Panc1 (cell line): ENCODE results near the gene ZGRF1. TPM values are rescaled to one million over a fixed set of nuclear protein-coding genes. Genes with fewer than 3 reads are reported as not detected.
"Not testable (repeated sequence)": the region's sequence is repeated elsewhere in the genome, so short reads cannot be mapped to it uniquely, and the experiment has no call there.

Experiments used
- ATAC-seq: fragments of 200-7000 bp; cut with Tn5 transposase; 2 replicates; pipeline ENCODE4 v1.9.1; 2020; ENCODE audit warnings: mild to moderate bottlenecking, moderate library complexity
- BruUV-seq: library from RNA; stranded (reverse); fragments of 400-500 nt; replicated peaks from 2 replicates; lab custom pipeline; 2021; lab: Mats Ljungman, UMichigan
- CTCF ChIA-PET: fragments of 300-600 bp; sonication (Branson Sonifier 250); formaldehyde crosslinking; loops from one replicate; lab custom pipeline; 2022; ENCODE audit warnings: antibody characterized with exemption; lab: Charles Lee
- POLR2A ChIA-PET: fragments of 300-600 bp; sonication (Branson Sonifier 250); formaldehyde crosslinking; loops from one replicate; lab custom pipeline; 2022; ENCODE audit warnings: antibody characterized with exemption; lab: Charles Lee
- DNase-seq: peaks from one replicate; pipeline ENCODE4 v3.0.0-alpha.2; 2010; ENCODE audit warnings: low read depth, low spot score
- H3K27ac ChIP-seq: 2 replicates; pipeline ENCODE4 v1.5.1; 2011; ENCODE audit warnings: mild to moderate bottlenecking, low read length, inconsistent platforms
- H3K27me3 ChIP-seq: fragments of 200-500 bp; sonication (Bioruptor generic); 2 replicates; pipeline ENCODE4 v1.6.0; 2014; ENCODE audit warnings: low read length, inconsistent platforms; ENCODE audit not compliant: control insufficient read depth, insufficient read depth
- H3K36me3 ChIP-seq: fragments of 200-500 bp; sonication (Bioruptor generic); 2 replicates; pipeline ENCODE4 v1.5.1; 2014; ENCODE audit warnings: inconsistent platforms, mild to moderate bottlenecking, low read length, moderate library complexity; ENCODE audit not compliant: control insufficient read depth, insufficient read depth
- H3K4me1 ChIP-seq: 2 replicates; pipeline ENCODE4 v1.5.1; 2011; ENCODE audit warnings: inconsistent platforms, mild to moderate bottlenecking, low read length, moderate library complexity; ENCODE audit not compliant: control insufficient read depth, insufficient read depth
- H3K4me3 ChIP-seq, 2 experiments: 2 replicates each; pipeline ENCODE4 v1.5.1; 2011 to 2012; ENCODE audit warnings: low read depth in 2 of 2, low read length in 2 of 2, mild to moderate bottlenecking in 2 of 2, inconsistent platforms in 1 of 2, moderate library complexity in 1 of 2
- H3K9me3 ChIP-seq: fragments of 200-500 bp; sonication (Bioruptor generic); 2 replicates; pipeline ENCODE4 v1.5.1; 2014; ENCODE audit warnings: low read depth, mild to moderate bottlenecking, inconsistent platforms, low read length, moderate library complexity; ENCODE audit not compliant: control insufficient read depth, insufficient read depth
- POLR2AphosphoS5 ChIP-seq: IDR thresholded peaks from 2 replicates; pipeline ENCODE4 v1.6.1; 2012; ENCODE audit warnings: mild to moderate bottlenecking, low read depth, low read length, moderate library complexity
- SIN3A ChIP-seq: IDR thresholded peaks from 2 replicates; pipeline ENCODE4 v1.6.1; 2012; ENCODE audit warnings: low read depth, mild to moderate bottlenecking, low read length, moderate library complexity, borderline replicate concordance; ENCODE audit not compliant: insufficient read depth
- TCF7L2 ChIP-seq: IDR thresholded peaks from 2 replicates; pipeline ENCODE4 v1.6.1; 2011; ENCODE audit warnings: mild to moderate bottlenecking, low read depth, low read length, inconsistent platforms
- in situ Hi-C: cut with HindIII; loops from 2 replicates; pipeline ENCODE4 v1.10.0; 2016; ENCODE audit warnings: low sequenced_read_pairs, low pct_unique_long_range_greater_than_20kb
- intact Hi-C: fragments of 100-400 bp; cut with micrococcal nuclease; formaldehyde crosslinking; loops from one replicate; pipeline ENCODE4 v1.10.0; 2022; ENCODE audit not compliant: unreplicated experiment
- total RNA-seq: library from RNA; stranded (reverse); gene quantifications from one replicate; pipeline ENCODE4 v1.2.1, GENCODE V29; 2021; ENCODE audit not compliant: unreplicated experiment
- TF ChIP-seq, protein P1 (sequence below): fragments of 450-650 bp; IDR thresholded peaks from 2 replicates; pipeline ENCODE4 v1.5.1; 2017; ENCODE audit warnings: mild to moderate bottlenecking
- TF ChIP-seq, protein P2 (sequence below), 2 experiments: IDR thresholded peaks; 2 replicates each; pipeline ENCODE4 v1.6.1; 2011 to 2012; ENCODE audit warnings: low read depth in 2 of 2, control low read depth in 1 of 2, low read length in 1 of 2, mild to moderate bottlenecking in 1 of 2, moderate library complexity in 1 of 2; ENCODE audit not compliant: insufficient read depth in 1 of 2

The ZGRF1 gene
- total RNA-seq, 1 experiment from 2014 or later, result 7.4 TPM

- no peak for ATAC-seq
- DNase-seq, result no peak
- TF ChIP-seq POLR2AphosphoS5, result no peak
- no peaks in the 10 kb centered on the region for H3K27me3 ChIP-seq
- no peak overlapping the region for H3K27ac ChIP-seq
- POLR2A ChIA-PET, result no interaction called here
- no TSS peak for BruUV-seq
- H3K9me3 ChIP-seq, result no peaks in the 10 kb centered on the region
- H3K4me1 ChIP-seq, result no peaks in the 10 kb centered on the region
- intact Hi-C loops (no loop called here), in situ Hi-C loops (no loop called here)
- H3K4me3 ChIP-seq, result no peak overlapping the region
- CTCF ChIA-PET, result interaction anchor here (0.6 kb wide), 1 partner anchor 103 kb away, joined by 5 read pairs; no protein-coding TSS in a partner anchor
- H3K36me3 ChIP-seq, result no peaks in the 10 kb centered on the region; the same call in 1 of the 2 replicates
Observed at GRCh38 chr4:112616984-112617383, 19.7 kb downstream of the ZGRF1 start.

GRCh38 chr4:112612814-112613213 lies 23.9 kb downstream of the ZGRF1 start:
- BruUV-seq, ATAC-seq, intact Hi-C loops, in situ Hi-C loops, POLR2A ChIA-PET, H3K27me3 ChIP-seq, H3K4me1 ChIP-seq, DNase-seq, H3K27ac ChIP-seq, CTCF ChIA-PET, H3K9me3 ChIP-seq, H3K4me3 ChIP-seq, H3K36me3 ChIP-seq: not testable (repeated sequence)

DNA sequence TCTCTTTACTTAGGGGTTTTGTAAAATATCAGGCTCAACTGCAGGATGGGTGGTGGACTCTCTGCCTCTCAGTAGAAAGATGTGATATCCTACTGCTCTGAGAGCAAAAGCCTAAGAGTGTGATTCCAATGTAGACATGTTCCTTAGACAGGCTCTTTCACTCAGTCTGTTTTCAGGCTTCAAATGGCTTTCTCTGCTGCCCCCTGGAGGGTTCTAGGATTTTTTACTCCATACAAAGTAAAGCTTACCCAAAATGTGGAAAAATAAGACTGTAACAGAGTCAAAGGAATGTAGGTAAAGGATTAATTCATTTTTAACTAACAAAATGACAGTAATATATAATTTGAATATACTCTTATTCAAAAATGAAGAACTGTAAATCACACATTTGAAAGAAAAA lies 32.1 kb downstream of the ZGRF1 start:
- no peak overlapping the region for H3K4me3 ChIP-seq
- POLR2A ChIA-PET, result no interaction called here
- no peaks in the 10 kb centered on the region for H3K9me3 ChIP-seq
- DNase-seq (peak; percentile 18), ATAC-seq (peak; percentile 83)
- no TSS peak for BruUV-seq
- CTCF ChIA-PET, result interaction anchor here (0.6 kb wide), 2 partner anchors 127 to 277 kb away, joined by 3 to 5 read pairs; no protein-coding TSS in a partner anchor
- H3K27ac ChIP-seq, result no peak overlapping the region
- TF ChIP-seq TCF7L2 (no peak), SIN3A (no peak)
- TF ChIP-seq, protein P1, sequence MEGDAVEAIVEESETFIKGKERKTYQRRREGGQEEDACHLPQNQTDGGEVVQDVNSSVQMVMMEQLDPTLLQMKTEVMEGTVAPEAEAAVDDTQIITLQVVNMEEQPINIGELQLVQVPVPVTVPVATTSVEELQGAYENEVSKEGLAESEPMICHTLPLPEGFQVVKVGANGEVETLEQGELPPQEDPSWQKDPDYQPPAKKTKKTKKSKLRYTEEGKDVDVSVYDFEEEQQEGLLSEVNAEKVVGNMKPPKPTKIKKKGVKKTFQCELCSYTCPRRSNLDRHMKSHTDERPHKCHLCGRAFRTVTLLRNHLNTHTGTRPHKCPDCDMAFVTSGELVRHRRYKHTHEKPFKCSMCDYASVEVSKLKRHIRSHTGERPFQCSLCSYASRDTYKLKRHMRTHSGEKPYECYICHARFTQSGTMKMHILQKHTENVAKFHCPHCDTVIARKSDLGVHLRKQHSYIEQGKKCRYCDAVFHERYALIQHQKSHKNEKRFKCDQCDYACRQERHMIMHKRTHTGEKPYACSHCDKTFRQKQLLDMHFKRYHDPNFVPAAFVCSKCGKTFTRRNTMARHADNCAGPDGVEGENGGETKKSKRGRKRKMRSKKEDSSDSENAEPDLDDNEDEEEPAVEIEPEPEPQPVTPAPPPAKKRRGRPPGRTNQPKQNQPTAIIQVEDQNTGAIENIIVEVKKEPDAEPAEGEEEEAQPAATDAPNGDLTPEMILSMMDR, result peak; percentile 67
- H3K36me3 ChIP-seq, result 0 out of 2 replicates have a peak, but pooled peaks cover 2% of the 10 kb centered on the region
- no peaks in the 10 kb centered on the region for H3K4me1 ChIP-seq
- intact Hi-C loops (loop anchor here (2.0 kb wide), 1 partner anchor 276 kb away; no protein-coding TSS in a partner anchor), in situ Hi-C loops (no loop called here)
- no peaks in the 10 kb centered on the region for H3K27me3 ChIP-seq

- Histone ChIP-seq H3K9me3 (no peaks in the 10 kb centered on the region), H3K27ac (no peak overlapping the region), H3K27me3 (no peaks in the 10 kb centered on the region), H3K4me1 (no peaks in the 10 kb centered on the region), H3K36me3 (no peaks in the 10 kb centered on the region), H3K4me3 (no peak overlapping the region)
- no peak for TF ChIP-seq POLR2AphosphoS5
- TF ChIP-seq, protein P1, result no peak
- TF ChIP-seq, protein P2, sequence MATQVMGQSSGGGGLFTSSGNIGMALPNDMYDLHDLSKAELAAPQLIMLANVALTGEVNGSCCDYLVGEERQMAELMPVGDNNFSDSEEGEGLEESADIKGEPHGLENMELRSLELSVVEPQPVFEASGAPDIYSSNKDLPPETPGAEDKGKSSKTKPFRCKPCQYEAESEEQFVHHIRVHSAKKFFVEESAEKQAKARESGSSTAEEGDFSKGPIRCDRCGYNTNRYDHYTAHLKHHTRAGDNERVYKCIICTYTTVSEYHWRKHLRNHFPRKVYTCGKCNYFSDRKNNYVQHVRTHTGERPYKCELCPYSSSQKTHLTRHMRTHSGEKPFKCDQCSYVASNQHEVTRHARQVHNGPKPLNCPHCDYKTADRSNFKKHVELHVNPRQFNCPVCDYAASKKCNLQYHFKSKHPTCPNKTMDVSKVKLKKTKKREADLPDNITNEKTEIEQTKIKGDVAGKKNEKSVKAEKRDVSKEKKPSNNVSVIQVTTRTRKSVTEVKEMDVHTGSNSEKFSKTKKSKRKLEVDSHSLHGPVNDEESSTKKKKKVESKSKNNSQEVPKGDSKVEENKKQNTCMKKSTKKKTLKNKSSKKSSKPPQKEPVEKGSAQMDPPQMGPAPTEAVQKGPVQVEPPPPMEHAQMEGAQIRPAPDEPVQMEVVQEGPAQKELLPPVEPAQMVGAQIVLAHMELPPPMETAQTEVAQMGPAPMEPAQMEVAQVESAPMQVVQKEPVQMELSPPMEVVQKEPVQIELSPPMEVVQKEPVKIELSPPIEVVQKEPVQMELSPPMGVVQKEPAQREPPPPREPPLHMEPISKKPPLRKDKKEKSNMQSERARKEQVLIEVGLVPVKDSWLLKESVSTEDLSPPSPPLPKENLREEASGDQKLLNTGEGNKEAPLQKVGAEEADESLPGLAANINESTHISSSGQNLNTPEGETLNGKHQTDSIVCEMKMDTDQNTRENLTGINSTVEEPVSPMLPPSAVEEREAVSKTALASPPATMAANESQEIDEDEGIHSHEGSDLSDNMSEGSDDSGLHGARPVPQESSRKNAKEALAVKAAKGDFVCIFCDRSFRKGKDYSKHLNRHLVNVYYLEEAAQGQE (IDR thresholded peaks at IDR 0.05; ENCODE audit: insufficient read depth in 1 of 2, low read depth in 2 of 2, low read length in 1 of 2), result no peak
- no peak for TF ChIP-seq SIN3A
- TF ChIP-seq TCF7L2, result no peak
- intact Hi-C loops (no loop called here), in situ Hi-C loops (no loop called here)
- DNase-seq, result no peak
- no TSS peak for BruUV-seq
- CTCF ChIA-PET, result no interaction called here
- ATAC-seq, result no peak
- POLR2A ChIA-PET, result no interaction called here
Observed at GRCh38 chr4:112594993-112595392, 41.7 kb downstream of the ZGRF1 start.
